GM23248 (cell line): ENCODE data around the gene HIVEP3. TPM values are rescaled to one million over a fixed set of nuclear protein-coding genes. Genes with fewer than 3 reads are reported as not detected.

Experiments used
- DNase-seq: peaks from one replicate; pipeline ENCODE4 v3.0.0-alpha.2; 2015
- H2AFZ ChIP-seq: fragments of 200-600 bp; sonication (generic); 2 replicates; pipeline ENCODE4 v1.6.1; 2016; ENCODE audit warnings: antibody characterized with exemption
- H3F3A ChIP-seq: fragments of 200-600 bp; sonication (generic); 2 replicates; pipeline ENCODE4 v1.6.1; 2016; ENCODE audit warnings: mild to moderate bottlenecking, antibody characterized with exemption, mixed run types; ENCODE audit not compliant: insufficient read depth
- H3K27ac ChIP-seq: fragments of 200-600 bp; sonication (generic); 2 replicates; pipeline ENCODE4 v1.5.1; 2016; ENCODE audit warnings: mild to moderate bottlenecking
- H3K27me3 ChIP-seq: fragments of 200-600 bp; sonication (generic); replicated peaks from 2 replicates; pipeline ENCODE4 v1.6.1; 2016; ENCODE audit warnings: mild to moderate bottlenecking; ENCODE audit not compliant: insufficient read depth
- H3K36me3 ChIP-seq: fragments of 200-600 bp; sonication (generic); 2 replicates; pipeline ENCODE4 v1.6.1; 2016; ENCODE audit warnings: low read depth, mild to moderate bottlenecking
- H3K4me1 ChIP-seq: fragments of 200-600 bp; sonication (generic); 2 replicates; pipeline ENCODE4 v1.6.1; 2016; ENCODE audit warnings: mild to moderate bottlenecking; ENCODE audit not compliant: insufficient read depth
- H3K4me2 ChIP-seq: fragments of 200-600 bp; sonication (generic); one replicate; pipeline ENCODE4 v1.6.1; 2016; ENCODE audit warnings: mild to moderate bottlenecking; ENCODE audit not compliant: unreplicated experiment
- H3K4me3 ChIP-seq: fragments of 200-600 bp; sonication (generic); 2 replicates; pipeline ENCODE4 v1.5.1; 2016; ENCODE audit warnings: mild to moderate bottlenecking
- H3K79me2 ChIP-seq: fragments of 200-600 bp; sonication (generic); 2 replicates; pipeline ENCODE4 v1.6.1; 2016; ENCODE audit warnings: mild to moderate bottlenecking; ENCODE audit not compliant: insufficient read depth
- H3K9ac ChIP-seq: fragments of 200-600 bp; sonication (generic); 2 replicates; pipeline ENCODE4 v1.6.1; 2016; ENCODE audit warnings: mild to moderate bottlenecking
- H3K9me2 ChIP-seq: fragments of 200-600 bp; sonication (generic); 2 replicates; pipeline ENCODE4 v1.6.1; 2016; ENCODE audit warnings: mixed run types, mild to moderate bottlenecking, moderate library complexity; ENCODE audit not compliant: insufficient read depth
- H3K9me3 ChIP-seq: fragments of 200-600 bp; sonication (generic); one replicate; pipeline ENCODE4 v1.6.1; 2017; ENCODE audit warnings: low read depth
- H4K20me1 ChIP-seq: fragments of 200-600 bp; sonication (generic); 2 replicates; pipeline ENCODE4 v1.6.0; 2016; ENCODE audit not compliant: insufficient read depth
- EZH2 ChIP-seq: fragments of 200-600 bp; sonication (generic); IDR thresholded peaks from 2 replicates; pipeline ENCODE4 v1.6.1; 2018; ENCODE audit warnings: antibody characterized with exemption, mild to moderate bottlenecking; ENCODE audit not compliant: insufficient read depth, poor library complexity, severe bottlenecking
- EZH2phosphoT487 ChIP-seq: fragments of 200-600 bp; sonication (generic); IDR thresholded peaks from 2 replicates; pipeline ENCODE4 v1.6.1; 2018; ENCODE audit warnings: antibody characterized with exemption, moderate library complexity, mild to moderate bottlenecking, low read depth; ENCODE audit not compliant: insufficient read depth
- WGBS, 2 experiments: methylation state at CpG; one replicate each; pipeline ENCODE4 v1.1.6; 2015 to 2017; ENCODE audit warnings: low lambda C conversion rate in 2 of 2, low coverage in 1 of 2; ENCODE audit errors: missing lambda C conversion rate in 2 of 2; 5-methylcytosine and 5-hydroxymethylcytosine counted together
- in situ Hi-C: fragments of 300-500 bp; cut with MboI; formaldehyde crosslinking; loops from 2 replicates; pipeline ENCODE4 v1.15.0; 2020
- polyA plus RNA-seq: library from polyadenylated mRNA; unstranded; fragments of >200 nt; fragmentation: Nextera tagmentation; extraction: Ambion mirVana; gene quantifications from 2 replicates; pipeline ENCODE4 v1.2.1, GENCODE V29; 2016
- total RNA-seq: library from RNA; depleted of rRNA; stranded (reverse); fragments of >200 nt; shearing (Covaris generic); gene quantifications from 2 replicates; pipeline ENCODE4 v1.2.3, GENCODE V29; 2014

HIVEP3 gene
- total and polyA plus RNA-seq, 2 experiments from 2014 or later, result 1.7 to 7.2 TPM

GRCh38 chr1:41704196-41704595, 214.5 kb downstream of the HIVEP3 start:
- WGBS, 2 experiments, result 96 to 99% methylated on average over 4 of the region's 4 CpGs
- H3K27me3 ChIP-seq, result no peaks in the 10 kb centered on the region
- no peaks in the 10 kb centered on the region for H3K36me3 ChIP-seq
- DNase-seq, result no peak
- no peaks in the 10 kb centered on the region for H3K9me2 ChIP-seq
- no peak overlapping the region for H3K27ac ChIP-seq
- no peak overlapping the region for H3K4me3 ChIP-seq
- no peaks in the 10 kb centered on the region for H4K20me1 ChIP-seq
- H3K4me2 ChIP-seq, result no peak overlapping the region
- H3K9me3 ChIP-seq, result no peaks in the 10 kb centered on the region
- H3K79me2 ChIP-seq, result no peaks in the 10 kb centered on the region
- H3F3A ChIP-seq, result no peaks in the 10 kb centered on the region
- no peak overlapping the region for H2AFZ ChIP-seq
- TF ChIP-seq EZH2 (no peak), EZH2phosphoT487 (no peak)
- H3K4me1 ChIP-seq, result no peaks in the 10 kb centered on the region
- in situ Hi-C loops, result no loop called here
- no peak overlapping the region for H3K9ac ChIP-seq

- H3K4me3 ChIP-seq, result no peak overlapping the region
- no peak overlapping the region for H3K4me2 ChIP-seq
- no peaks in the 10 kb centered on the region for H3F3A ChIP-seq
- H3K9me3 ChIP-seq, result no peaks in the 10 kb centered on the region
- no peak overlapping the region for H2AFZ ChIP-seq
- H4K20me1 ChIP-seq, result no peaks in the 10 kb centered on the region
- H3K36me3 ChIP-seq, result no peaks in the 10 kb centered on the region
- 66 to 75% methylated on average over 4 of the region's 4 CpGs for WGBS, 2 experiments
- H3K9me2 ChIP-seq, result no peaks in the 10 kb centered on the region
- no peaks in the 10 kb centered on the region for H3K27me3 ChIP-seq
- H3K27ac ChIP-seq, result no peak overlapping the region
- TF ChIP-seq EZH2 (no peak), EZH2phosphoT487 (no peak)
- in situ Hi-C loops, result no loop called here
- H3K79me2 ChIP-seq, result no peaks in the 10 kb centered on the region
- no peak for DNase-seq
- no peak overlapping the region for H3K9ac ChIP-seq
- H3K4me1 ChIP-seq, result no peaks in the 10 kb centered on the region
These were observed 216.0 kb downstream of the HIVEP3 start for GRCh38 chr1:41702771-41703170.

- TF ChIP-seq EZH2, result no peak
- no peak for TF ChIP-seq EZH2phosphoT487
- WGBS, 2 experiments, result 76 to 79% methylated on average over 6 of the region's 6 CpGs
These were observed 217.7 kb downstream of the HIVEP3 start for GRCh38 chr1:41700986-41701535.

GRCh38 chr1:41700581-41700980, 218.1 kb downstream of the HIVEP3 start:
- 70 to 77% methylated on average over 5 of the region's 5 CpGs for WGBS, 2 experiments
- H3K27ac ChIP-seq, result no peak overlapping the region

More at GRCh38 chr1:41700986-41701535, 217.7 kb downstream of the HIVEP3 start:
- Histone ChIP-seq H3K9me3 (no peaks in the 10 kb centered on the region), H4K20me1 (no peaks in the 10 kb centered on the region), H3K27ac (no peak overlapping the region), H3K79me2 (no peaks in the 10 kb centered on the region), H3K4me1 (no peaks in the 10 kb centered on the region), H3K27me3 (no peaks in the 10 kb centered on the region), H3K4me3 (no peak overlapping the region), H3K9ac (no peak overlapping the region), H3K4me2 (no peak overlapping the region), H3F3A (no peaks in the 10 kb centered on the region), H3K36me3 (no peaks in the 10 kb centered on the region), H2AFZ (no peak overlapping the region), H3K9me2 (no peaks in the 10 kb centered on the region)
- in situ Hi-C loops, result no loop called here
- DNase-seq, result no peak

More at GRCh38 chr1:41700581-41700980, 218.1 kb downstream of the HIVEP3 start:
- no peaks in the 10 kb centered on the region for H4K20me1 ChIP-seq
- no peaks in the 10 kb centered on the region for H3K9me3 ChIP-seq
- no peak overlapping the region for H3K4me3 ChIP-seq
- no peaks in the 10 kb centered on the region for H3K36me3 ChIP-seq
- H3K4me1 ChIP-seq, result no peaks in the 10 kb centered on the region
- no peak overlapping the region for H2AFZ ChIP-seq
- TF ChIP-seq EZH2phosphoT487 (no peak), EZH2 (no peak)
- H3K9me2 ChIP-seq, result no peaks in the 10 kb centered on the region
- no peaks in the 10 kb centered on the region for H3F3A ChIP-seq
- H3K79me2 ChIP-seq, result no peaks in the 10 kb centered on the region
- no peak overlapping the region for H3K9ac ChIP-seq
- H3K27me3 ChIP-seq, result no peaks in the 10 kb centered on the region
- in situ Hi-C loops, result no loop called here
- DNase-seq, result no peak
- no peak overlapping the region for H3K4me2 ChIP-seq
